ENCODE data around the gene AIP. TPM values are rescaled to one million over a fixed set of nuclear protein-coding genes. Genes with fewer than 3 reads are reported as not detected.

The AIP gene
- total and polyA plus RNA-seq, 2 of the 8 experiments (the other 6 are each of a cell fraction or from before 2014, with no cell fraction given), result 29.8 to 54.4 TPM

DNA sequence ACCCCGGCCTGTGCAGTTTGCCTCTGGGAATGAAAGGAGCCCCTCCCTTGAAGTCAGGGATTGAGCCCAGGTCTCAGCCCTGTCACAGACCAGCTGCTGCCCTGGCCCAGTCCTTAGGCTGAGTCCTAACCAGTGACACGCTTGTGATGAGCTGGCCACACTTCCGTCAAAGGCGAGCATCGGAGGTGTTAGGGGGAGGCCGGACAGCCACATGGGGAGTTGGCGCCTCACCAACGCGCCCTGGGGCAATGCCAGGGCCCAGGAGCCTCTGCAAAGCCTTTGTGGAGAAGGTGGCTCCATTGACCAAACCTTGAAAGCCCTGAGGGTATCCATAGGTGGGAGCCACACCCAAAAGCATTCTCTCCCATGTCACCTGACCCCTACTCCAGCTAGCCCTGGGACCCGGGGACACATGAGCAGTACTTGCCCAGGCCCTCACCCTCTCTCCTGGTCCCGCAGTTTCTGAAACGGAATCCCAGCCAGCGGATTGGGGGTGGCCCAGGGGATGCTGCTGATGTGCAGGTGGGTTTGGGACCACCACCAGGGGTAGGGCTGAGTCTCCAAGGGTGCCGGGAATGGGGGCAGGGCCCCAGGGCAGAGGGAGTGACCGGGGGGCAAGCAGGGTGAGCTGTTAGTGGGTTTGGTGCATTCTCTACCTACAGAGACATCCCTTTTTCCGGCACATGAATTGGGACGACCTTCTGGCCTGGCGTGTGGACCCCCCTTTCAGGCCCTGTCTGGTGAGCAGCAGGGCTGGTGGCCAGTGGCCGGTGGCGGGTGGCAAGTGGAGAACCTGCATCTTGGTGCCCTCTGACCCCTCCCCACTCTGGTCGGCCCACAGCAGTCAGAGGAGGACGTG lies 49.1 kb upstream of the AIP start (continued):
- TF ChIP-seq CTCF (IDR thresholded peaks at IDR 0.05; ENCODE audit: control extremely low read depth in 1 of 3, insufficient read depth in 1 of 3, low read depth in 1 of 3, low read length in 3 of 3), result no peak

All from H1 (cell line).